GM19099 (cell line): ENCODE results near the gene RNASET2.

Source experiments
- POLR2A ChIP-seq: IDR thresholded peaks from 3 replicates; pipeline ENCODE4 v1.6.1; 2011; ENCODE audit warnings: low read depth; ENCODE audit not compliant: insufficient read length; ENCODE audit errors: extremely low read depth

Gene RNASET2, protein sequence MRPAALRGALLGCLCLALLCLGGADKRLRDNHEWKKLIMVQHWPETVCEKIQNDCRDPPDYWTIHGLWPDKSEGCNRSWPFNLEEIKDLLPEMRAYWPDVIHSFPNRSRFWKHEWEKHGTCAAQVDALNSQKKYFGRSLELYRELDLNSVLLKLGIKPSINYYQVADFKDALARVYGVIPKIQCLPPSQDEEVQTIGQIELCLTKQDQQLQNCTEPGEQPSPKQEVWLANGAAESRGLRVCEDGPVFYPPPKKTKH

DNA sequence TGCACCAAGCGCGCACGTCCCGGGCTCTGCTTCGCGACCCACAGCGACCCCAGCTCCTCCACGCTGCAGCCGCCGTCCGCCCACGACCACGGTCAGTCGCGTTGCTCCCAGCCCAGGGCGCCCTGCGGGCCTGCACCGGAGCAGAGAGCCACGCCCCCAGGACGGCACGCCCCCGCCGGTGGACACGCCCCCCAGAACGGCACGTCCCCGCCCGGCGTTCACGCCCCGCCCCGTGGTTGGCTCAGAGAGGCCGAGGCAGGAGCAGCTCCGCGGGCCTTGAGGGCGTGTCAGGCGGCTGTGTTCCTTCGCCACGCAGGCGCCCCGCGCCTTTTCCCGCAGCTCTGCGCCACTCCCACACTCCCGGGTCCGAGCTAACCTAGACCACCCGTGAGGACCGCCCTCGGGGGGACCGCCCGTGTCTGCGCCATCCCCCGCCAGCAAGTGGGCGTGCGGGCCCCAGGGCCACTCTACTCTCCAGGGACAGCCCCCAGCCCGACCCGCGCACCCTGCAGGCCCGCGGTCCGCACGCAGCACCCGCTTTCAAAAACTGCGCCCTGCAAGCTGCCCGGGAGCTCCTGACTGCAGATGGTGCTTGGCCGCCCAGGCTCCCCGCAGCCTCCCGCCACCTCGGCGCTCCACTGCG, at the start of gene RNASET2:
Gene RNASET2 (minus strand): TSS at position 107 of the 643 bp plus-strand sequence. CDS start 368 bp downstream, outside the sequence.
- peak; percentile 80 for TF ChIP-seq POLR2A

DNA sequence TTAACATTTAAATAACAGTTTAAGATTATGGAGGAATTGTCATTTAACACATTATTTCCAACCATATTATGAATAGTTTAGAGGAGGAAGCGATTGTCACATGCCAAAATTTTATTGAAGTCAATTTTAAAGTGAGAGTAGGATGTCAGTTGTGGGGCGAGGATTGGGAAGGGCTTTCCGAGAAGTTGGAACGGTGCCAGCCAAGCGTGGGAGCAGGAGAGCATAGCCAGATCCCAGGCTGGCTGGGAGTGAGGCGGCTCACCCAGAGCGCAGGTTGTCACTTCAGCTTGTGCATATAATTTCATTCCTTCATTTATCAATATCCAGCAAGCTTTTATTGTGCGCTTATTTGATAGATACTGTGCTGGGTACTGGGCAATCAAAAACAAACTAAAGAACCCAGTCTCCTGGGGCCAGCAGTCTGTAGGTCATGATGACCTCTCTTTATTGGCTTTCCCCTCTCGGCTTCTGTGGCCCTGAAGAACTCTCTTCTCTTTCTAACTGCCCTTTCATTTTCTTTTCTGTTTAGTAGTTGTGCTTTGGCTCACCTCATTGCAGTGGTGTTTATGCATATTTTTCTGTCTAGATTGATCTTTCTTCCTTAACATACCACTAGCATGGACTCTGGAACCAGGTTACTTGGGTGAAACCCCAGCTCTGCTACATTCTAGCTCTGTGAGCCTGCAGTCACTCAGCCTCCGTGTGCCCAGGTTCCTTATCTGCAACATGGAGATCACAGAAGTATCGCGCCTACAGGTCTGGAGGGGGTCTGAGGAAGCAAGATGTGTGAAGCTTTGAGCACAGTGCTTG, 49.2 kb upstream of the RNASET2 start:
- no peak for TF ChIP-seq POLR2A

DNA sequence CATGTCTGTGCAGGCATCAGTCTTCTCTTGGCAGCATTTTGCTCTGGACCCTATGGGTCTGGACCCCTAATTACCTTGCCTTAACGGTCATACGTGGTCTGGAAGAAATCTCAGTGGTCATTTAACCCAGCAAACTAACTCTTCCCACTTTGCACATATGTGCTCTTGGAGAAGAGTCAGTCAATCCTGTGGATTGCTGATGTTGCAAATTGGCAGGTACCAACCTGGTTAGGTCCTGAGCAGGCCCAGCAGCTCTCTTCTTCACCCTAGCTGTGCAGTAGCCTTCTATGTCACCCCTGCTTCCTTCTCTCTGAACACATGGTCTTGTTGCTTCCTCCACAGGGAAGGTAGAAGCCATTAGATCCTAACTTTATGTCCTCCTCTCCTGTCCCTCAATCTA, 44.4 kb upstream of the RNASET2 start:
- TF ChIP-seq POLR2A = no peak

DNA sequence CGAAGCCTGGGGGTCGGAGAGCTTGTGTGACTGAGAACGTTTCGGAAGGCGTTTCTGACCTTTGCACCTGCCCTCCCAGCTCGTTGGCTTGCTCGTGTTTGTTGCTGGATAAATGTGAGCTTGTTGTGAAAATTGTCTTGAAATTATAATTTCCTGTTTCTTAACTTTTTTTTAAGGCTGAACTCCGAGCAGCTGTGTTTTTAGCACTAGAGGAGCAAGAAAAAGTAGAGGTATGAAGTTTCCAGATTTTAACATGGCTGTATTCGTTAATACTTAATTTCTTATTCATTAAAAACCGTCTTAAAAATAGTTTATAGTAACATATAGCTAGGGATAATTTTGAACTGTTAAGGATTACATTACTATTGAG, 43.5 kb upstream of the RNASET2 start:
- no peak for TF ChIP-seq POLR2A

DNA sequence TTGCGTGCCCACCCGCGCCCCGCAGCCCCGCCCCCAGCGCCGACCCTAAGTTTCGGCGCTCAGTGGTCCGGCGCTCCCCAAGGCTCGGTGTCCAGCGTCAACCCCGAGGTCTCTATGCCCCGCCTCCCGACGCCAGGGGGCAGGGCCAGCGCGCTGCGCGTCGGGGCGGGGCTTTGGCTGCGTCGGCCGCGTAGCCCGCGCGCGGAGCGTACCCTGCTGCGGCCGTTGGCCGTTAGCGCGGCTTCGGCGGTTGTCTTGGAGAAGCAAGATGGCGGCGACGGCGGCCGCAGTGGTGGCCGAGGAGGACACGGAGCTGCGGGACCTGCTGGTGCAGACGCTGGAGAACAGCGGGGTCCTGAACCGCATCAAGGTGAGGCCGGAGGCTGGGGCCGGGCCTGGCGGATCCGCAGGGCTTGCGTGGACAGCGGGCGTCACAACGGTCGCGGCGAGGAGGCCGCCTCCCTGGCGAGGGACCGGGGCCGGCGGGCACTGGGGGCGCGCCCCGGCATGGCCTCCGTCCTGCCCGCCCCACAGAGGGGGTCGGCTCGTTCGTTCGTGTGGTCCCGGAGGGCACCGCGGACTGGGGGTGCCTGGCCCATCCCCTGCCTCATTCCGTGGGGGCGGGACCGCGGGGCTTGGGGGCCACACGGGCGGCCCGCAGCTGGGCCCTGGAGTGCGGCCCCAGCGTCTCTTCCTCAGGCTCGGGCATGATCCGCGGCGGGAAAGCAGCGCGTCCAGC, 43.0 kb upstream of the RNASET2 start, which contains the start of gene CEP43:
Gene CEP43 (plus strand): TSS at position 253 of the 739 bp plus-strand sequence. CDS start 16 bp downstream, at position 269.
- TF ChIP-seq POLR2A = no peak

DNA sequence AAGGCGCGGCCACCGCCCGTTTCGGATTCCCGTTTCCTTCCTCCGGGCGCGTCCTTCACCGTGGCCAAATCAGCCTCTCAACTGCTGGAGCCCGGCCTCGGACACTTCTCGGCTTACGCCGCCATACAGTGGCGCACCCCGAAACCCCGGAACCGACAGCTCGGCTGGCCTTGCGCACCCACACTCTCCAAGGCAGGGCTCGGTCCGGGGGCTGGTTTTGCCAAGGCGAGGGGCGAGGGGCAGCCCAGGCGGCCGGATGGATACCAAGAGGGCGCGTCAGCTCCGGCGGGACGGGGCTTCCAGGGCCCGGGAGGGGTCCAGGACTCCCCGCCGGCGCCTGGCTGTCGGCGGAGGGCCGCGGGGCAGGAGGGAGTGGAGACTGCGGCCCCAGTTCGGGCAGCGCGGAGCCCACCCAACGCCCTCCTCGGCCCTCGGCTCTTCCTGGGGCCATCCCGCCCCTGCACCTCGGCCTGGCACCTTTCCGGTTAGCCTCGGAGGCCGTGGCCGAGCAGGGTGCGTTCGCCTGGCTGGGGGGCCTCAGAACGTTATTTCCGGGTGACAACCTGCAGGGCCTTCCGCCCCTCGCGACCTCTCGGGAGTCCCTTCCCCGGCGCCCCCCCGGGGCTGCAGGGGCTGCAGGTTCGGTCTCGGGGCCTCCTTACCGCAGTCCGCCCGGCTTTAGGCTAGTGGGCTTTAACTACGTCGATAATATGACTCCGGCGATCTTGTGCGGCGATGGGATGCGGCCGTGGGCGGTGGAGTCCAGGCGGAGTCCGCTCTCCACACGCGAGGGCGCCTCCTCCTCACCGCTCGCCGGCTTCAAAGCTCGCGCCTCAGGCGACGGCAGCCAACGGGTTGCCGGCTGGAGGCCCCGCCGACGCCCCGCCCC, 42.1 kb upstream of the RNASET2 start:
- peak; percentile 67 for TF ChIP-seq POLR2A

DNA sequence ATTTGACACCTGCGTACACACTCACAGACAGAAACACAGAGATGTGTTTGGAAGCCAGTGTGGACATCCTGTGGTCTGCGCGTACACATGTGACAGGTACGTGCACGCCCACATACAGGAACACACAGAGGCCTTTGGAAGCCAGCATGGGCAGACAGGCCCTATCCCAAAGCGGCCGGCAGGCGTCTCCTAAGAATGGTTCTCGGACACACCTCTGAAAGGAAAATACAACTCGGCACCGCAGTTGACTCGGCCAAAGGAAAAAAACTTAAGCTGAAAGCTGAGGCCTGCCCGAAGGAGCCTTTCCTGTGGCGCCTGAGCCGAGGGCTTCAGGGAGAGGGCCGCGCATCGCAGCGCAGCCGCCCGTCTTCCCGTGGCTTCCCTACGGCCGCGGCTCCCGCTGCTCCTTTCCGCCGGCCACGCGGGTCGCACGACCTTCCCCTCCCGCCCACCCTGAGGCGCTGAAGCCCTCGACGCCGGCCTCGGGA, 41.5 kb upstream of the RNASET2 start:
- TF ChIP-seq POLR2A = no peak

DNA sequence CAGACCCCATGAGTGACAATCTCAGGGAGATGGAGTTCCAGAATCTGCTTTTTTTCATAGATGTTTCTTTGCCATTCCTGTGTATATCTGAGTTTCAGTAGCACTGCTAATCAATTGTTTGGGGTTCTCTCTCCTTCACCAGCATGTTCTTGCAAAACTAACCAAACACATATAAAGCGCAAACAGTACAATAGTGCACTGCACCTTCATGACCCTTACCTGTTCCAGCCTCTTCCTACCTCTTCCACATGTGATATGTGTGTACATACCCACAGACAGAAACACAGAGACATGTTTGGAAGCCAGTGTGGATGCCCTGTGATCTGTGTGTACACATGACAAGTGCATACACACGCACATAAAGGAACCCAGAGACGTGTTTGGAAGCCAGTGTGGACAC, 41.0 kb upstream of the RNASET2 start:
- no peak for TF ChIP-seq POLR2A

DNA sequence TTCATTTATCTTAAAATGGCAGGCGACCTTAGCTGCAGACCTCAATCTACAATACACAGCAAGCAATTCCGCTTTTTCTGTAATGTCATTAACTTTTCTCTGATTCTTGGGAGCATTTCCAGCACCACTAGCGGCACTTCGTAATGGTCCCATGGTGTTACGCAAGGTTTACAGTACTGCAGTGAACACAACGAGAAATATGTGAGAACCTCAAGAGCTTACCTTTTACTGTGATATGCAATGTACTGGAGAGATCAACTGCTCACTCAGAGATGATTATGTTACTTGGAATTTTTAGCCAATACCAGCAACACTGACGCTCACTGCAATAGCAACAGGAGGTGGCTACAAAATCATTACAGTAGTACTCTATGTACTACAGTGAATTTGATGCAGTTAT, 40.1 kb upstream of the RNASET2 start:
- TF ChIP-seq POLR2A = no peak

DNA sequence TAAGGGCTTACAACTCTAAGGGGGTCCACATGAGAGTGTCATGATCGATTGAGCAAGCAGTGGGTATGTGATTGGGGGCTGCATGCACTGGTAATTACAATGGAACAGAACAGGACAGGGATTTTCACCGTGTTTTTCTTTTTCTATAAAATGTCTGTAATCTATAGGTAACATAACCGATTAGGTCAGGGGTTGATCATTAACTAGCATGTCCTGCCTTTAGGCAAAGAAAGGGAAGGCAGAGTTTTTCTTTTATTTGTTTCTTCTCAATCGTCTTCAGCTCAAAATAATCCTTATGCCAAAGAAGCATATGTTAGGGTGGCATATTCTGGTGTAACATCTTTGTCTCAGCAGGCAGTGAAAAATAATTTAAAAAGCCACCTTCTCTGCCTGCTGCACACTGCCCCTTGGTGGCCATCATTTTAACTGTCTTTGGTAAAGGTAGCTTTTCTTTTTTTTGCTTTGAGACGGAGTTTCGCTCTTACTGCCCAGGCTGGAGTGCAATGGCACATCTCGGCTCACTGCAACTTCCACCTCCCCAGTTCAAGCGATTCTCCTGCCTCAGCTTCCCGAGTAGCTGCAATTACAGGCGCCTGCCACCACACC, 33.2 kb upstream of the RNASET2 start:
- TF ChIP-seq POLR2A = no peak

DNA sequence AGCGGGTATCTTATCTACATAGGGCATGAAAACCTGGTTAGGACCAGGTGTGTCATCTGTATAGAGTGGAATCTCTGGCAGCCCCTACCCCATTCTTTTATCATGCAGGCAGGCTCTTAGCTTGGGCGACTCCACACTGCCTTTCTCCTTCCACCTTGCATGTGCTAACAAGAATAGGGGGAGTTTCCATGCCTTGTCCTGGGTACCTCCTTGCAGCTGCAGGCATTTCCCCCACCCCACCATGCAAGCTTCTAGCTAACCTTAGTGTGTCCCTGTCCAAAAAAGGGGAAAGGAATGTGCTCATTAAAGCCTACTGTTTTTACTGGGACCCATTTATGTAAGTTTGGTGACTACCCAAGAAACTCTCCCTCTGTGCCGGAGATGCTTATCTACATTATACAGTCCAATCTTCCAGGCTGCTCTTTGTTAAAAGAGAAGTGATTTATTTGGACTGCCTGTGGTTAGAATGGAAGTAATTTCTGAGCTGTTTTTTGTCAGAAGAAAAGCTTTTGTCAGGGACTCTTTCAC, 32.4 kb upstream of the RNASET2 start:
- TF ChIP-seq POLR2A = no peak

DNA sequence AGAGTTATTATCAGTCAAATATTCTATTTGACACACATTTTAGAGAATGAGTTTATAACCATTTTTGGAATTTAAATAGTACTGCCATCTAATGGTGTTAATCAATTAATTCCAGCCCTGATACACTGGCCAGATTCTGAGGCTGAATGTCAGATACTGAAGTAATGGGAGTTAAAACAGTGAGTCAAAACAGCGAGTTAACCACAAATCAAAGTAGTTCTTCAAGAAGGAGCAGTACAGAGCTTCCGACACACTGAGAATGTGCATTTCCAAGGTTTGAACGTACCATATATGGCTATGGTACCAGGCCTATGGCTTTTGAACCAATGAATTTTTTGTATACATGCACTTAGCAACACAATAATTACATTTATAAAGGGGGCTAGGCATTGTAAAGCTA, 31.6 kb upstream of the RNASET2 start:
- TF ChIP-seq POLR2A = no peak

DNA sequence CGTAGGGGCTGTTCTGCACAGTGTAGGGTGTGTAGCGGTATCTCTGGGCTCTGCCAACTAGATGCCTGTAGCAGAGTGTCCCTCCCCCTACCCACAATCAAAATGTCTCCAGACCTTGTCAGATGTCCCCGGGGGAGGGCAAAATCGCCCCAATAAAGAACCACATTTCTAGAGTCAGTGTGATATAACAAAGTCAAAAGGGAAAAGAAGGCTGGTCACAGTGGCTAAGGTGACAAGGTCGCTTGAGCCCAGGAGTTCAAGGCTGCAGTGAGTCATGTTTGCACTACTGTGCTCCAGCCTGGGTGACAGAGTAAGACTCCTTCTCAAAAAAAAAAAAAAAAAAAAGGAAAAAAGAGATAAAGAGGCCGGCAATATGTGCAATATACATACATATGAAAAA, 31.1 kb upstream of the RNASET2 start:
- no peak for TF ChIP-seq POLR2A
